K562 (cell line): ENCODE data around the gene NFS1. TPM values are rescaled to one million over a fixed set of nuclear protein-coding genes. Genes with fewer than 3 reads are reported as not detected.
"Not testable (repeated sequence)": the region's sequence is repeated elsewhere in the genome, so short reads cannot be mapped to it uniquely, and the experiment has no call there.

Source experiments
- ATAC-seq: fragments of 200-7000 bp; cut with Tn5 transposase; 3 replicates; pipeline ENCODE4 v1.9.1; 2020; ENCODE audit warnings: moderate library complexity
- BruUV-seq: library from RNA; stranded (reverse); fragments of 400-500 nt; replicated peaks from 2 replicates; lab custom pipeline; 2021; lab: Mats Ljungman, UMichigan
- CTCF ChIA-PET: fragments of 300-600 bp; formaldehyde crosslinking; extraction: SDS; loops from one replicate; lab custom pipeline; 2021; ENCODE audit warnings: low intra/inter-chr PET ratio; lab: Yijun Ruan, JAX
- POLR2A ChIA-PET: fragments of 300-600, 350-650 bp; sonication (Branson Sonifier 250); formaldehyde crosslinking; extraction: SDS; loops from one replicate; lab custom pipeline; 2021; ENCODE audit warnings: antibody characterized with exemption, inconsistent platforms; lab: Yijun Ruan, JAX
- DNase-seq, 4 experiments: peaks; one replicate each; pipeline versions ENCODE4 v3.0.0 to v3.0.0-alpha.2; 2011 to 2018; ENCODE audit warnings: low spot score in 3 of 4, mixed read lengths in 3 of 4; ENCODE audit errors: extremely low read depth in 1 of 4
- FAIRE-seq: peaks from 2 replicates; lab custom pipeline; 2011; peaks lifted over from hg19 to GRCh38; lab: Jason Lieb, UNC
- H2AFZ ChIP-seq: 2 replicates; pipeline ENCODE4 v1.6.0; 2011; ENCODE audit warnings: low read depth, low read length, control low read depth, inconsistent platforms
- H3K27ac ChIP-seq: fragments of 200-600 bp; 3 replicates; pipeline ENCODE4 v1.8.0; 2011; ENCODE audit warnings: low read depth, mild to moderate bottlenecking, control low read depth, inconsistent platforms, low read length, moderate library complexity, mixed read lengths; ENCODE audit errors: extremely low read depth
- H3K27me3 ChIP-seq, 2 experiments: fragments of 300-600 bp in 1 of 2; 2 replicates in 1 of 2; 3 replicates in 1 of 2; pipeline versions ENCODE4 v1.6.0 to v1.8.0; 2011; ENCODE audit warnings: inconsistent platforms in 2 of 2, low read length in 2 of 2, mild to moderate bottlenecking in 1 of 2, mixed read lengths in 1 of 2, moderate library complexity in 1 of 2; ENCODE audit not compliant: control insufficient read depth in 2 of 2, insufficient read depth in 2 of 2
- H3K36me3 ChIP-seq: fragments of 300-600 bp; 3 replicates; pipeline ENCODE4 v1.8.0; 2011; ENCODE audit warnings: mild to moderate bottlenecking, low read length, inconsistent platforms; ENCODE audit not compliant: control insufficient read depth, insufficient read depth
- H3K4me1 ChIP-seq, 2 experiments: fragments of 200-600 bp in 1 of 2; replicated peaks in 1 of 2; 2 replicates in 1 of 2; 3 replicates in 1 of 2; pipeline versions ENCODE4 v1.5.1 to v1.8.0; 2011; ENCODE audit warnings: inconsistent platforms in 2 of 2, low read length in 2 of 2, mild to moderate bottlenecking in 1 of 2, mixed read lengths in 1 of 2, moderate library complexity in 1 of 2; ENCODE audit not compliant: control insufficient read depth in 2 of 2, insufficient read depth in 2 of 2
- H3K4me2 ChIP-seq: 2 replicates; pipeline ENCODE4 v1.6.1; 2011; ENCODE audit warnings: low read length, control low read depth, inconsistent platforms, mixed read lengths; ENCODE audit not compliant: insufficient read depth
- H3K4me3 ChIP-seq: fragments of 200-600 bp; sonication (generic), shearing (Covaris generic); 2 replicates; pipeline ENCODE4 v1.5.1; 2016; ENCODE audit warnings: control low read depth, inconsistent platforms
- H3K79me2 ChIP-seq: fragments of 200-600 bp; 3 replicates; pipeline ENCODE4 v1.8.0; 2011; ENCODE audit warnings: low read length, inconsistent platforms; ENCODE audit not compliant: control insufficient read depth, insufficient read depth
- H3K9ac ChIP-seq, 2 experiments: 2 replicates each; pipeline versions ENCODE4 v1.6.0 to v1.6.1; 2011; ENCODE audit warnings: low read depth in 2 of 2, low read length in 2 of 2, control low read depth in 1 of 2, inconsistent platforms in 1 of 2, mild to moderate bottlenecking in 1 of 2, mixed read lengths in 1 of 2; ENCODE audit not compliant: insufficient read depth in 1 of 2
- H3K9me1 ChIP-seq: one replicate; pipeline ENCODE4 v1.6.0; 2011; ENCODE audit warnings: inconsistent platforms, mild to moderate bottlenecking, low read length, moderate library complexity; ENCODE audit not compliant: control insufficient read depth, insufficient read depth
- H3K9me3 ChIP-seq: replicated peaks from 2 replicates; pipeline ENCODE4 v1.5.1; 2011; ENCODE audit warnings: low read depth, low read length, inconsistent platforms; ENCODE audit not compliant: control insufficient read depth, insufficient read depth
- H4K20me1 ChIP-seq: replicated peaks from 2 replicates; pipeline ENCODE4 v1.6.1; 2011; ENCODE audit warnings: low read length, inconsistent platforms, mixed read lengths; ENCODE audit not compliant: control insufficient read depth, insufficient read depth
- NBN ChIP-seq: fragments of 450-650 bp; IDR thresholded peaks from 2 replicates; pipeline ENCODE4 v1.6.1; 2016; ENCODE audit warnings: low read depth, mild to moderate bottlenecking
- NCOA2 ChIP-seq, 2 experiments: fragments of 450-650 bp; IDR thresholded peaks; 2 replicates each; pipeline ENCODE4 v1.6.1; 2018; ENCODE audit warnings: mild to moderate bottlenecking in 2 of 2, moderate library complexity in 1 of 2; ENCODE audit not compliant: partially characterized antibody in 2 of 2
- NCOA6 ChIP-seq: fragments of 450-650 bp; IDR thresholded peaks from 2 replicates; pipeline ENCODE4 v1.6.1; 2017; ENCODE audit warnings: mild to moderate bottlenecking
- PRMT5 ChIP-seq: sonication (generic); formaldehyde crosslinking; IDR thresholded peaks from 2 replicates; pipeline ENCODE4 v1.5.0; 2020; ENCODE audit warnings: missing genetic modification reagents
- RBM17 ChIP-seq: fragments of 200-400 bp; formaldehyde crosslinking; IDR thresholded peaks from 2 replicates; pipeline ENCODE4 v1.6.1; 2017; ENCODE audit warnings: low read depth, mild to moderate bottlenecking, low read length, borderline replicate concordance
- SMARCA4 ChIP-seq: fragments of 450-650 bp; IDR thresholded peaks from 2 replicates; pipeline ENCODE4 v1.6.1; 2016
- TCFL5 ChIP-seq: fragments of 250-450 bp; sonication (Bioruptor Pico); conservative IDR thresholded peaks from 2 replicates; pipeline ENCODE4 v1.6.1; 2021; ENCODE audit warnings: mild to moderate bottlenecking, moderate library complexity, matching md5 sums
- U2AF2 ChIP-seq: fragments of 200-400 bp; formaldehyde crosslinking; optimal IDR thresholded peaks from 2 replicates; pipeline ENCODE3; 2017; ENCODE audit warnings: low read depth, mild to moderate bottlenecking, low read length
- ZNF75A ChIP-seq: fragments of 450-650 bp; formaldehyde crosslinking; IDR thresholded peaks from 2 replicates; pipeline ENCODE4 v1.4.0; 2020; ENCODE audit warnings: mild to moderate bottlenecking
- WGBS: fragments of 100-300 bp; shearing (Covaris generic); methylation state at CpG from one replicate; pipeline ENCODE4 v1.1.6; 2016; ENCODE audit warnings: low coverage, mixed read lengths; ENCODE audit not compliant: insufficient coverage; ENCODE audit errors: missing lambda C conversion rate; 5-methylcytosine and 5-hydroxymethylcytosine counted together
- in situ Hi-C: fragments of 300-500 bp; cut with MboI; formaldehyde crosslinking; loops from 4 replicates; pipeline ENCODE4 v1.15.0; 2018; ENCODE audit warnings: inconsistent platforms, mixed read lengths
- intact Hi-C: fragments of 100-400 bp; cut with micrococcal nuclease; formaldehyde crosslinking; loops from 2 replicates; pipeline ENCODE4 v1.14.2; 2022
- polyA plus RNA-seq, 8 experiments: library from polyadenylated mRNA; depleted of rRNA in 4 of 8; stranded (reverse) in 5 of 8; unstranded in 3 of 8; fragments of >200 nt; fragmentation: Nextera tagmentation in 2 of 8; fragmentation: Illumina TruSeq in 1 of 8; extraction: Ambion mirVana in 2 of 8; extraction: Trizol in 1 of 8; gene quantifications; 2 replicates each; pipeline versions ENCODE4 v1.2.1 to v1.2.3, GENCODE V29; 2011 to 2014; ENCODE audit warnings: inconsistent platforms in 1 of 8, missing spikeins in 1 of 8
- total RNA-seq, 7 experiments: library from RNA; depleted of rRNA in 6 of 7; stranded (reverse); fragments of >200 nt in 6 of 7; fragmentation: Illumina TruSeq in 2 of 7; extraction: Trizol in 2 of 7; gene quantifications; 2 replicates each; pipeline versions ENCODE4 v1.2.1 to v1.2.3, GENCODE V29; 2011 to 2021; ENCODE audit warnings: low replicate concordance in 1 of 7
- TF ChIP-seq, protein P1 (sequence below): fragments of 450-650 bp; formaldehyde crosslinking; IDR thresholded peaks from 2 replicates; pipeline ENCODE4 v1.4.0; 2020; ENCODE audit warnings: mild to moderate bottlenecking, moderate library complexity
- TF ChIP-seq, protein P2 (sequence below), 2 experiments: fragments of 250-450 bp in 1 of 2; fragments of 450-650 bp in 1 of 2; sonication (Bioruptor Pico) in 1 of 2; IDR thresholded peaks; 2 replicates each; pipeline versions ENCODE4 v1.6.1 to v1.8.0; 2016 to 2021; ENCODE audit warnings: mild to moderate bottlenecking in 2 of 2, moderate library complexity in 2 of 2, missing compliant biosample characterization in 1 of 2, missing genetic modification characterization in 1 of 2
- TF ChIP-seq, protein P3 (sequence below): fragments of 450-650 bp; IDR thresholded peaks from 2 replicates; pipeline ENCODE4 v1.6.1; 2016; ENCODE audit warnings: antibody characterized with exemption
- TF ChIP-seq, protein P4 (sequence below): fragments of 250-450 bp; sonication (Bioruptor Pico); IDR thresholded peaks from 2 replicates; pipeline ENCODE4 v1.9.0; 2021; ENCODE audit warnings: mild to moderate bottlenecking

NFS1 gene
- total and polyA plus RNA-seq, 9 of the 15 experiments (the other 6 are each of a cell fraction or from before 2014, with no cell fraction given) = 11.5 to 84.8 (median 47.1) TPM

DNA sequence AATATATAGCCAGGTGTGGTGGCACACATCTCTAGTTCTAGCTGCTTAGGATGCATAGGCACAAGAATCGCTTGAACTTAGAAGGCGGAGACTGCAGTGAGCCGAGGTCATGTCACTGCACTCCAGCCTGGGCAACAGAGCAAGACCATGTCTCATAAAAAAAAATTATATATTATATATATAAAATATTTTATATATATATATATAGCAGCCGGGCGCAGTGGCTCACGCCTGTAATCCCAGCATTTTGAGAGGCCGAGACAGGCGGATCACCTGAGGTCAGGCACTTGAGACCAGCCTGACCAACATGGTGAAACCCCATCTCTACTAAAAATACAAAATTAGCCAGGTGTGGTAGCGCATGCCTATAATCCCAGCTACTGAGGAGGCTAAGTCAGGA, 13.8 kb downstream of the NFS1 start:
- in situ Hi-C loops, ATAC-seq, FAIRE-seq, intact Hi-C loops, H3K4me3 ChIP-seq, H2AFZ ChIP-seq, H3K4me1 ChIP-seq, CTCF ChIA-PET, H3K9me1 ChIP-seq, H3K27ac ChIP-seq, DNase-seq, H3K9me3 ChIP-seq, H3K9ac ChIP-seq, H4K20me1 ChIP-seq, H3K79me2 ChIP-seq, H3K4me2 ChIP-seq, BruUV-seq, H3K27me3 ChIP-seq: not testable (repeated sequence)
- peaks cover 49% of the 10 kb centered on the region for H3K36me3 ChIP-seq
- POLR2A ChIA-PET = interaction anchor here (0.7 to 1.8 kb wide), 3 partner anchors 15 to 268 kb away, joined by 3 to 5 read pairs (median 3); partner anchors contain the start of gene SCAND1
- WGBS = 91% methylated on average over 9 of the region's 9 CpGs

GRCh38 chr20:35681960-35682359, 17.2 kb downstream of the NFS1 start:
- WGBS = 65% methylated on average over 1 of the region's 1 CpG
- in situ Hi-C loops = no loop called here
- FAIRE-seq (no peak), ATAC-seq (no peak), DNase-seq (no peak)
- Histone ChIP-seq H3K4me3 (no peak overlapping the region), H3K9ac (no peak overlapping the region), H2AFZ (no peak overlapping the region), H4K20me1 (no peaks in the 10 kb centered on the region), H3K9me3 (no peaks in the 10 kb centered on the region), H3K4me1 (no peaks in the 10 kb centered on the region), H3K4me2 (no peak overlapping the region), H3K79me2 (no peaks in the 10 kb centered on the region), H3K9me1 (no peaks in the 10 kb centered on the region), H3K27me3 (no peaks in the 10 kb centered on the region), H3K36me3 (peaks cover 37% of the 10 kb centered on the region; the same call in 2 of the 3 replicates), H3K27ac (no peak overlapping the region)
- intact Hi-C loops = no loop called here
- TF ChIP-seq, protein P1, sequence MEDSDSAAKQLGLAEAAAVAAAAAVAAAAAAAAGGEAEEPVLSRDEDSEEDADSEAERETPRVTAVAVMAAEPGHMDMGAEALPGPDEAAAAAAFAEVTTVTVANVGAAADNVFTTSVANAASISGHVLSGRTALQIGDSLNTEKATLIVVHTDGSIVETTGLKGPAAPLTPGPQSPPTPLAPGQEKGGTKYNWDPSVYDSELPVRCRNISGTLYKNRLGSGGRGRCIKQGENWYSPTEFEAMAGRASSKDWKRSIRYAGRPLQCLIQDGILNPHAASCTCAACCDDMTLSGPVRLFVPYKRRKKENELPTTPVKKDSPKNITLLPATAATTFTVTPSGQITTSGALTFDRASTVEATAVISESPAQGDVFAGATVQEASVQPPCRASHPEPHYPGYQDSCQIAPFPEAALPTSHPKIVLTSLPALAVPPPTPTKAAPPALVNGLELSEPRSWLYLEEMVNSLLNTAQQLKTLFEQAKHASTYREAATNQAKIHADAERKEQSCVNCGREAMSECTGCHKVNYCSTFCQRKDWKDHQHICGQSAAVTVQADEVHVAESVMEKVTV (CRISPR knock-in tag) = no peak
- TF ChIP-seq, protein P2, sequence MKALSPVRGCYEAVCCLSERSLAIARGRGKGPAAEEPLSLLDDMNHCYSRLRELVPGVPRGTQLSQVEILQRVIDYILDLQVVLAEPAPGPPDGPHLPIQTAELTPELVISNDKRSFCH (CRISPR knock-in tag; IDR thresholded peaks at IDR 0.05) = no peak
- TF ChIP-seq, protein P2 (tag; IDR thresholded peaks at IDR 0.05) = no peak
- no peak for TF ChIP-seq U2AF2
- TF ChIP-seq NCOA2 (IDR thresholded peaks at IDR 0.05; ENCODE audit: partially characterized antibody in 2 of 2) = no peak
- TF ChIP-seq TCFL5 (CRISPR knock-in tag) = no peak
- TF ChIP-seq NBN = no peak
- TF ChIP-seq, protein P3, sequence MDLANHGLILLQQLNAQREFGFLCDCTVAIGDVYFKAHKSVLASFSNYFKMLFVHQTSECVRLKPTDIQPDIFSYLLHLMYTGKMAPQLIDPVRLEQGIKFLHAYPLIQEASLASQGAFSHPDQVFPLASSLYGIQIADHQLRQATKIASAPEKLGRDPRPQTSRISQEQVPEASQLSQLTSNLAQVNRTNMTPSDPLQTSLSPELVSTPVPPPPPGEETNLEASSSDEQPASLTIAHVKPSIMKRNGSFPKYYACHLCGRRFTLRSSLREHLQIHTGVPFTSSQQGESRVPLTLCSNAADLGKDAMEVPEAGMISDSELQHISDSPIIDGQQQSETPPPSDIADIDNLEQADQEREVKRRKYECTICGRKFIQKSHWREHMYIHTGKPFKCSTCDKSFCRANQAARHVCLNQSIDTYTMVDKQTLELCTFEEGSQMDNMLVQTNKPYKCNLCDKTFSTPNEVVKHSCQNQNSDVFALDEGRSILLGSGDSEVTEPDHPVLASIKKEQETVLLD = no peak
- no peak for TF ChIP-seq SMARCA4
- TF ChIP-seq NCOA6 = no peak
- no peak for TF ChIP-seq PRMT5
- TF ChIP-seq ZNF75A (CRISPR knock-in tag) = no peak
- TF ChIP-seq, protein P4, sequence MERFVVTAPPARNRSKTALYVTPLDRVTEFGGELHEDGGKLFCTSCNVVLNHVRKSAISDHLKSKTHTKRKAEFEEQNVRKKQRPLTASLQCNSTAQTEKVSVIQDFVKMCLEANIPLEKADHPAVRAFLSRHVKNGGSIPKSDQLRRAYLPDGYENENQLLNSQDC (CRISPR knock-in tag) = no peak
- no peak for TF ChIP-seq RBM17
- BruUV-seq = no TSS peak
- POLR2A ChIA-PET = no interaction called here
- CTCF ChIA-PET = no interaction called here
